HUES64 (cell line): ENCODE measurements around the gene FAM89A.
"Not testable (repeated sequence)": the region's sequence is repeated elsewhere in the genome, so short reads cannot be mapped to it uniquely, and the experiment has no call there.

Source experiments
- H3K27ac ChIP-seq: 2 replicates; pipeline ENCODE4 v1.7.0; 2013; ENCODE audit warnings: low read depth, low read length, inconsistent platforms
- H3K27me3 ChIP-seq: 2 replicates; pipeline ENCODE4 v1.6.1; 2013; ENCODE audit warnings: mild to moderate bottlenecking, low read length; ENCODE audit not compliant: insufficient read depth
- H3K36me3 ChIP-seq: 2 replicates; pipeline ENCODE4 v1.6.1; 2013; ENCODE audit warnings: mild to moderate bottlenecking, low read length; ENCODE audit not compliant: insufficient read depth
- H3K4me1 ChIP-seq: 2 replicates; pipeline ENCODE4 v1.6.1; 2013; ENCODE audit warnings: mild to moderate bottlenecking, low read length, moderate library complexity; ENCODE audit not compliant: insufficient read depth
- H3K4me3 ChIP-seq: 2 replicates; pipeline ENCODE4 v1.5.1; 2013; ENCODE audit warnings: mild to moderate bottlenecking, low read length, moderate library complexity
- H3K9ac ChIP-seq: 2 replicates; pipeline ENCODE4 v1.6.1; 2013; ENCODE audit warnings: mild to moderate bottlenecking, low read depth, low read length
- H3K9me3 ChIP-seq: 2 replicates; pipeline ENCODE4 v1.6.1; 2013; ENCODE audit warnings: low read depth, low read length; ENCODE audit not compliant: insufficient read depth
- WGBS: fragments of 150-250, 120-280 bp; methylation state at CpG from one replicate; pipeline ENCODE4 v1.1.7; 2013; ENCODE audit warnings: missing lambda C conversion rate; 5-methylcytosine and 5-hydroxymethylcytosine counted together

The FAM89A gene

GRCh38 chr1:231016234-231016633, 23.8 kb downstream of the FAM89A start:
- Histone ChIP-seq H3K36me3 (no peaks in the 10 kb centered on the region), H3K27ac (no peak overlapping the region)
- WGBS: 93% methylated on average over 6 of the region's 6 CpGs

GRCh38 chr1:231013391-231014015, 26.6 kb downstream of the FAM89A start:
- no peaks in the 10 kb centered on the region for H3K4me1 ChIP-seq
- no peaks in the 10 kb centered on the region for H3K9me3 ChIP-seq
- H3K27me3 ChIP-seq: peaks cover 23% of the 10 kb centered on the region; the same call in 1 of the 2 replicates
- H3K36me3 ChIP-seq: no peaks in the 10 kb centered on the region
- H3K27ac ChIP-seq: no peak overlapping the region
- 93% methylated on average over 3 of the region's 3 CpGs for WGBS
- no peak overlapping the region for H3K9ac ChIP-seq
- no peak overlapping the region for H3K4me3 ChIP-seq

More at GRCh38 chr1:231016234-231016633, 23.8 kb downstream of the FAM89A start:
- H3K27me3 ChIP-seq: peaks cover 34% of the 10 kb centered on the region
- no peaks in the 10 kb centered on the region for H3K9me3 ChIP-seq
- no peak overlapping the region for H3K9ac ChIP-seq
- H3K4me1 ChIP-seq: peaks cover 9% of the 10 kb centered on the region
- H3K4me3 ChIP-seq: no peak overlapping the region

- peaks cover 21% of the 10 kb centered on the region; the same call in 1 of the 2 replicates for H3K27me3 ChIP-seq
- WGBS: 75% methylated on average over 5 of the region's 5 CpGs
- H3K9me3 ChIP-seq: peaks cover 5% of the 10 kb centered on the region; the same call in 1 of the 2 replicates
- no peak overlapping the region for H3K27ac ChIP-seq
- no peaks in the 10 kb centered on the region for H3K4me1 ChIP-seq
- H3K36me3 ChIP-seq: no peaks in the 10 kb centered on the region
- no peak overlapping the region for H3K4me3 ChIP-seq
- H3K9ac ChIP-seq: no peak overlapping the region
Measured at GRCh38 chr1:231011963-231012362, 28.1 kb downstream of the FAM89A start.

GRCh38 chr1:231011360-231011759, 28.7 kb downstream of the FAM89A start:
- WGBS: 94% methylated on average over 2 of the region's 2 CpGs
- Histone ChIP-seq H3K4me3 (no peak overlapping the region), H3K36me3 (no peaks in the 10 kb centered on the region), H3K9me3 (peaks cover 7% of the 10 kb centered on the region; the same call in 1 of the 2 replicates), H3K27ac (no peak overlapping the region), H3K9ac (no peak overlapping the region), H3K27me3 (peaks cover 21% of the 10 kb centered on the region; the same call in 1 of the 2 replicates), H3K4me1 (no peaks in the 10 kb centered on the region)

- H3K9me3 ChIP-seq, H3K27me3 ChIP-seq, H3K4me3 ChIP-seq, H3K36me3 ChIP-seq, H3K9ac ChIP-seq, H3K4me1 ChIP-seq, H3K27ac ChIP-seq: not testable (repeated sequence)
- 79% methylated on average over 1 of the region's 1 CpG for WGBS
Measured at GRCh38 chr1:231007535-231007934, 32.5 kb downstream of the FAM89A start.

GRCh38 chr1:231001892-231002291, 38.2 kb downstream of the FAM89A start:
- Histone ChIP-seq H3K4me3 (no peak overlapping the region), H3K27ac (no peak overlapping the region), H3K9ac (no peak overlapping the region), H3K4me1 (no peaks in the 10 kb centered on the region), H3K36me3 (peaks cover 43% of the 10 kb centered on the region), H3K9me3 (peaks cover 2% of the 10 kb centered on the region; the same call in 1 of the 2 replicates), H3K27me3 (no peaks in the 10 kb centered on the region)

GRCh38 chr1:231000639-231001038, 39.4 kb downstream of the FAM89A start:
- no peaks in the 10 kb centered on the region for H3K27me3 ChIP-seq
- H3K4me1 ChIP-seq: no peaks in the 10 kb centered on the region
- H3K27ac ChIP-seq: no peak overlapping the region
- no peak overlapping the region for H3K4me3 ChIP-seq
- H3K9me3 ChIP-seq: no peaks in the 10 kb centered on the region; the same call in 1 of the 2 replicates
- H3K9ac ChIP-seq: no peak overlapping the region
- peaks cover 51% of the 10 kb centered on the region for H3K36me3 ChIP-seq
- 96% methylated on average over 1 of the region's 1 CpG for WGBS

- H3K27ac ChIP-seq: no peak overlapping the region
- no peaks in the 10 kb centered on the region for H3K27me3 ChIP-seq
- H3K9ac ChIP-seq: no peak overlapping the region
- no peaks in the 10 kb centered on the region; the same call in 1 of the 2 replicates for H3K9me3 ChIP-seq
- no peaks in the 10 kb centered on the region for H3K4me1 ChIP-seq
- H3K36me3 ChIP-seq: peaks cover 51% of the 10 kb centered on the region
- no peak overlapping the region for H3K4me3 ChIP-seq
- WGBS: 98% methylated on average over 3 of the region's 4 CpGs
Measured at GRCh38 chr1:231000201-231000600, 39.9 kb downstream of the FAM89A start.

- WGBS: no CpG with 5 or more reads among the region's 1 CpG
- Histone ChIP-seq H3K27me3 (no peaks in the 10 kb centered on the region), H3K36me3 (peaks cover 52% of the 10 kb centered on the region), H3K9ac (no peak overlapping the region), H3K27ac (no peak overlapping the region), H3K4me1 (no peaks in the 10 kb centered on the region), H3K9me3 (no peaks in the 10 kb centered on the region), H3K4me3 (no peak overlapping the region)
Measured at GRCh38 chr1:230994860-230995259, 45.2 kb downstream of the FAM89A start.

GRCh38 chr1:230992100-230992774, 47.8 kb downstream of the FAM89A start:
- Histone ChIP-seq H3K4me1 (no peaks in the 10 kb centered on the region), H3K9me3 (no peaks in the 10 kb centered on the region), H3K27me3 (peaks cover 9% of the 10 kb centered on the region), H3K36me3 (peaks cover 32% of the 10 kb centered on the region), H3K9ac (no peak overlapping the region), H3K27ac (no peak overlapping the region), H3K4me3 (no peak overlapping the region)
- WGBS: 73% methylated on average over 7 of the region's 7 CpGs

- Histone ChIP-seq H3K4me1 (peaks cover 8% of the 10 kb centered on the region), H3K4me3 (no peak overlapping the region), H3K27ac (no peak overlapping the region), H3K9me3 (no peaks in the 10 kb centered on the region), H3K36me3 (peaks cover 22% of the 10 kb centered on the region; the same call in 1 of the 2 replicates), H3K9ac (no peak overlapping the region), H3K27me3 (peaks cover 56% of the 10 kb centered on the region)
- 95% methylated on average over 3 of the region's 3 CpGs for whole genome bisulfite sequencing
Measured at GRCh38 chr1:230987448-230987847, 52.6 kb downstream of the FAM89A start.
